OCI-M2 (cell line): ENCODE results near the gene SRC.

ENCODE experiments used
- DNase-seq: peaks from one replicate; lab custom pipeline; 2025; ENCODE audit not compliant: unreplicated experiment; lab: John Stamatoyannopoulos, UW

Gene SRC

DNA sequence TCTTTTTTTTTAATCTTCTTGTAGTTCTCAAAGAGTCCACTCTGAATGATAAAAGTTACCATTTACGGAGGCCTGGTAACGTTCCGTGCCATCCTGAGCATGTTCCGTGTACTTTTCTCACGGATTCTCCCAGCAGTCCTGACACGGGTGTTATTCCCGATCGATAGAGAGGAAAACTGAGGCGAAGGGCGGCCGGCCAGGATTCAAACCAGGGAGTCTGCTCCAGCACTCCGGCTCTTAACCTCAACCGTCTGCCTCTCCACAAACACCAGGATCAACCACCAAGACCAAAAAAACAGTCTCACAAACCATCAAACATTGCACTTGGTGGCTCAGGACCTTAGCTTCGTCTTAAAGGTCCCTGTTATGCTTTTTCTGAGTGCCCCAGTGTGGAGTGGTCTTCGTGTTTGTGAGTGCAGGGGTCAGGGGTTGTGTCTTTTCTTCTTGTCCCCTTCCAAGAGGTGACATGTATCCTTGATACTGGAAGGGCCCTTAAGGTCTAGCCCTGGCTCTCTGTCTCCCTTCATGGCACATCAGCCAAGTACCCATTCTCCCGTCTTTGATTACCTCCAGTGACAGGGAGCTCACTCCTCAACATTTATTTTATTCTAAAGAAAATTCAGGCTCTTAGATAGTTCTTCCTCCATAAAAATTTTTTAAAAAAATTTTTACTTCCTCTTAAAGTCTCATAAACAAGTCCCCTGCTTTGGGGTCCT is 35.1 kb downstream of the SRC start:
- DNase-seq: no peak

DNA sequence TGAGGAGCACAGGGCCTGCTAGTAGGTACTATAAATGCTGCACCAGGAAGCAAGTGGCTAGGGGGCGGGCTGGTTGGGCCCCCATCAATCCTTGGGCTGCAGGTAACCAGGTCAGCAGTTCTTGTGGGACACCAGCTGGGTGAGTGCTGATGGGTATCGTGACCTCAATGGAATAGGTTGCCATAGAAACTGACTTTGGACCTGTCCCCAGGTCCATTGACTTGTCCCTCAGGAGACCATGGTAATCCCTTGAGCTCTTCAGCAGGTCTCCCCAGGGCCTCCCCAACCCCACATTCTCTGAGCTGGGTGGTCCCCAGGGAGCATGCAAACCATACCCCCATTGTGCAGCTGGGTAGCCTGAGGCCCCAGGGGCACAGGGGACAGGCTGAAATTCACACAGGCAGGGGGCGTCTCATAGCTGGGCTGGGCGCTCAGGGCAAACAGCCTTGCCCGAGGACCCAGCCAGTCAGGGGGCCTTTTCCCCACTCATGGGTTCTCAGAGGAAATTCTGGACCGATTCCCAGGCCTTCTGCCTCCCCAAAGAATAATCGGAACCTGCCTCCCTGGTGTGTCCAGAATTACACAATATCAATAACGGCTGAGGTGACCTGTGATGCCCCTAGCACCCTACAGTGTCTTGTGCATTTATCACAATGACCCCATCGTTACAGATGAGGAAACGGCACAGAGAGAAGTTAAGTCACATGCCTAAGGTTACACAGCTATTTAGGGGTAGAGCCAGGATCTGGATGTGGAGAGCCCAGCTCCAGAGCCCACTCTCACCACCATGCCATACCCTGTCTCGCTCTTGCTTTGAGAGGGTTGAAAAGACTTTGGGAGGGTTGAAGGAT is 35.9 kb downstream of the SRC start:
- no peak for DNase-seq

DNA sequence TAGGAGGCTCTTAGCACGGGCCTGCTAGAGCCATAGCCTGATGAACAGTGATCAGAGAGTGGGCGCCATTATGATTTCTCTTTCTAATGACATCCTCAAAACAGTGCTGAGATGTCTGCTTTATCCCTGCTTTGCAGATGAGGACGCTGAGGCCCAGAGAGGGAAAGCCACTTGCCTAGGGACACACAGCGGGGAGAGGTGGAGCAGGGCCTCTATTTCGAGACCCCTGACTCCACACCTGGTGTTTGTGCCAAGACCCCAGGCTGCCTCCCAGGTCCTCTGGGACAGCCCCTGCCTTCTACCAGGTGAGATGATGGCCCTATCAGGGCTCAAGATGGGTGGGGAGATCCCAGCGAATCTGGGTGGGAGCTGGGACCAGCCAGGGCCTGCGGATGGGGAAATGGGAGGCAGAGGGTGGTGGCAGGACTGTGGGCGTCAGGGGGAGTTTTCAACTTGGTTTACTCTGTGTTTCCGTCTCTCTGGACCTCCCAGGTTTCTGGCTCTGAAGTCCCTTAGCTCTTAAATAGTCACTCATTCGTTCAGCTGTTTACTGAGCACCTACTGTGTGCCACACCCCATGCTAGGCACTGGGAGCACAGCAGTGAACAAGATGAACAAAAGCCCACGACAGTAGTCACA is 36.7 kb downstream of the SRC start:
- DNase-seq: no peak

DNA sequence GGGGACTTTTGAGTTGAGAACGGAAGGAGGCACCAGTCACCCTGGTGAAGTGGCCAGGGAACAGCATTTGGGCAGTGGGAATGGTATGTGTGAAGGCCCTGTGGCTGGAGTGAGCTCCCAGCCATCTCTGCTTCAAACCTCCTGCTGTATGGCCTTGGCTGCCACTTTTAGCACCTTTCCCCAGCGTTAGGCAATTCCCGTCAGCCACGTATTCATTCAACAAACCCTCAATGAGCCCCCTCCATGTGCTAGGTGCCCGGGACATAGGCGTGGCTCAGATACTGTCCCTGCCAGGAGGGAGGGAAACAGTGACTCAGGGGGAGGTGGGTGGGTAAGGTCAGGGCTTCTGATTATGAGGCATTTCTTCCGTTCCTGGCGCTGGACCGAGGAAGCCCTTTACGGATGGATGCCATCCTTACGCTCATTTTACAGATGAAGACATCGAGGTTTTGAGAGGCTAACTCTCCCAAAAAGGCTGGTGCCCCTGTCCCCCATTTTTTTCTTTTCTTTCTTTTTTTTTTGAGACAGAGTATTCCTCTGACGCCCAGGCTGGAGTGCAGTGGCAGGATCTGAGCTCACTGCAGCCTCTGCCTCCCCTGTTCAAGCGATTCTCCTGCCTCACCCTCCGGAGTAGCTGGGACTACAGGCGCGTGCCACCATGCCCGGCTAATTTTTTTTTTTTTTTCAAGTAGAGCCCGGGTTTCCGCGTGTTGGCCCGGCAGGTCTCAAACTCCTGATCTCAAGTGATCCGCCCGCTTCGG is 37.5 kb downstream of the SRC start:
- no peak for DNase-seq

DNA sequence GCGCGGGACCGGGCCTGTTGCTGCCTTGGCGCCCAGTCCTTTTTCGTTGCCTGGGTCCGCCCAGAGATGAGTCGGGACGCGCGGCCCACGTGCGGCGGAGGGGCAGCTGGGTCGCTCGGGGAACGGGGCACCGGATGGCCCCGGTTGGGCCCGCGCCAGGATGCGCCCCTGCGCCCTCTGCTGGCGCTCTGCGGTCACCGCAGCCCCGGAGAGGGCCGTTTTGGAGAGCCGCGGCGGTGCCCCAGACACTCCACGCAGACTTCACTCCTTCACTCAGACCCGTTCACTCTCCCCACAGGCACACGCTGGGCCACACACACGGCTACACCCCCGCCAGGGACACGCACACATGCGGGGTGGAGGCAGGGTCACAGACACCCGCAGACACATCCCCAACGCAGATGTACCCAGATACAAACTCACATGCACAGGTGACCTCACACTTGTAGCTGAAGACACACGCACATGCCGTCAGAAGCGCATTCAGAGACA is 38.8 kb downstream of the SRC start:
- DNase-seq: no peak

DNA sequence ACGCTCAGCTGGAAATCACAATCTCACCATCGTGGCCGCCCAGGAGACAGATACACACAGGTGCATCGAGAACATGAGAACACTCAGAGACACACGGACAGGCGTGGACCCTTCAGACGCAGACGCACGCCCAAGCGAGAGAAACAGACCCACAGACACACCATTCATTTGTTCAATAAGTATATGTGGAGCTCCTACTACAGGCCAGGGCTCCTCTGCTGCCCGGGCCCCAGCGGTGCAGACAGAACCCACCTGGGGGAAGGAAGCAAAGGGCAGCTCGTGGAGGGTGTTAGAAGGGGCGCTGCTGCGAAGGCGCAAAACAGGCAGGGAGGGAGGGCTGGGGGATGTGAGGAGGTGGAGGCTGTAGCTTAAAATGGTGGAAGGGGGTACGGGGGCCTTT is 39.2 kb downstream of the SRC start:
- no peak for DNase-seq

DNA sequence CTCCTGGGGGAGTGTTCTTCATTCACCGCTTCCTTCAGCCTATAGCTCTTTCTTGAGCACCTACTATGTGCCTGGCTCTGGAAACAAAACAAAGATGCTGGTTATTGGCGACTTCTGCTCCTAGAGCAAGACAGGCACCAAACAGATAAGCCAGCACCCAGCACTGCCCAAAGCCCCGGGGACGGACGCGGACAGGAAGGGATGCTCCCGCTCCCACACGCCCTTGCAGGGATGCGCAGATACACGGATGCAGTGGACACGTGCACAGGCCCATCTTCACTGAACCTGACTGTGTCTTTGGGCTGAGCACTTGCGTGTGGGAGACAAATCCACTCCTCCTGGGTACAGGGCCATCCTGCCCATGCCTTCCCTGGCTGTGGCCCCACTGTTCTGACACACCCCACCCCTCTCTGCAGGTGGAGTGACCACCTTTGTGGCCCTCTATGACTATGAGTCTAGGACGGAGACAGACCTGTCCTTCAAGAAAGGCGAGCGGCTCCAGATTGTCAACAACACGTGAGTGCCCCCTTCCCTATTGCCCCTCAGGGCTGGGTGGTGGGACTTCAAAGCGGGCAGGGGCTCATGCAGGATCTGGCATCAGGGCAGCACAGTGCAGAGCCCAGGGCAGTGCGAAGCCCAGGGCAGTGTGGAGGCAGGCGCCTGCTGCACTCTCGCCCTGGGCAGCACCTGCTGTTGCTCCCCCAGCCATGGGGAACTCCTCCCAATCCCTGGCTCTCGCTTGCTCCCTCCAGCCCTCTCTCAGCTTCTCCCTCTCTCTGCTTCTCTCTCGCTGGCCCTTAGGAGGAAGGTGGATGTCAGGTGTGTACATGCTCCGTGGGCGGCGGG is 39.9 kb downstream of the SRC start:
- no peak for DNase-seq

DNA sequence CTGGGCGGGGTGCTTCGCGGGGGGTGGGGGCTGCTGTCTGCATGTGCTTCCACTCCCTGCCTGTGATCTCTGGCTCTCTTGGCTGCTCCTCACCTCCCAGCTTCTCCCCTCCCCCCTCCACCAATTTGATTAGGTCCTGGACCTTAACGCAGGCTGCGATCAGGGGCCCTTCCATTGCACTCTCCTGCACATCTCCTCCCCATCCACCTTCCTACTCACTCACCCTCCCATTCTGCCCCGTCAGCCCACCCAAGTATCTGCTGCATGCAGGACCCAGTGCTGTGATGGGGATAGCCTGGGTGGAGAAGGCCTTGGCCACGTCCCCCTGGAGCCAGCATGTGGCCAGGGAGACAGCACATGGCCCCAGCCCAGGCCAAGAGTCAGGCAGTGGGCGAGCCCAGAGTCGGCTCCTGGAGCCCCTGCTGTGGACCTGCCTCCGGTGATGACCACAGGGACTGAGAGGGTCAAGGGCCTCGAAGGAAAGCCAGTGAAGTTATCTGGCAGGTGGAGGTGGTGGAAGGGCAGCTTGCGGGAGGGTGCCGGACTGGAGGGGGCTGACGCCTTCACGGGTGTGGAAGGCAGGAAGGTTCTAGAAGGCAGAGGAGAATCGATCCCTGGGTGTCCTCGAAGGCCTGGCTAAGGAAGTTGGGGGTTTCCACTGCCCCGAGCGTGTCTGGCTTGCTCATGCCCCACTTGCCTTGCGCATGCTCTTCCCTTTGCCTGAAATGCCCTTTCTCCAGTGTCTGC is 40.7 kb downstream of the SRC start:
- DNase-seq: no peak

DNA sequence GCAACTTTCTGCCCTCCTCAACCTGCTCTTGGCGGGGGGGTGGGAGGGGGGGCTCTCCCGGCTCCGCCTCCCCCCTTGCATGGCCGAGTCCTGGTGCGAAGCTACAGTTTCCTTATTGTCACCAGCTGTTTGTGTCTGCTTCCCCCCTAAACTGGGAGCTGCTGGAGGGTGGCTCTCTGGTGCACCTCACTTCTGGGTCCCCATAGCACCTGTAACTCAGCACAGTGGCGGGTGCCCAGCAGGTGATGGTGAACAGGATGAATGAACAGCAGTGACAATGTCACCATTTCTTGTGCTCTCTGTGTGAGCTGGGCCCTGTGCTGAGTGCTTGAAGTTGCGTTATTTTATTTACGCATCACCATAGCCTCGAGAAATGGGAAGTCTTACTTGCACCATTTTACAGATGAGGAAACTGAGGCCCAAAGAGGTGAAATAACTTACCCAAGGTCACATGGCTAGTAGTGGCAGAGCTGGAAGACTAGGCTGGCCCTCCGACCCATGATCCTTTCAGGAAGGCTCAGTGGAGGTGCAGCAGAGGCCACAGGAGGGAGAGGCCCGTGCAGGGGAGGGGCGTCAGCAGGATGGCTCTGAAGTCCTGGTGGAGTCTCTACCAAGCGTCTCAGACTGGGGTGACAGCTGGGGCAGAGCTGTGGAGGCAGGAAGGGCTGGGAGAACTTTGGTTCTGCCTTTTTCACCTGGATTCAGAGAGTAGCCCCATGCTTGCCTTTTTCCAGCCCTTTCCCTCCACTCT is 41.8 kb downstream of the SRC start:
- DNase-seq: no peak

DNA sequence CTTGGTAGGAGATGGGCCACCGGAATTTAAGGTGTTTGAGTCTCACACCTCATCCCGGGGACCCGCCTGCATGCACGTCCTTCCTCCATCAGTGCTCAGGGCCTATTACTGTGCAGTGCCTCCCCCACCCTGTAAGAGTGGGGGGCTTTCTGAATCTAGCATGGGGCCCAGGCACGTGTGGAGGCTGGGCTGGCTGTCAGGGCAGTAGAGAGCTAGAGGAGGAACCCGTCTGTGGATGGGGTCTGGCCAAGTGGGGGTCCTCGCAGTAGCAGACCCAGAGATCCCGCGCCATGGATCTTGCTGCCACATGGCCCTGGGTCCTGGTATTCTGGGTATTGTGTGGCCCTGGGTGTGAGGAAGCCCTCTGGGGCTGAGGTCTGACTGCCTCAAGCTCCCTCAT is 42.9 kb downstream of the SRC start:
- no peak for DNase-seq

DNA sequence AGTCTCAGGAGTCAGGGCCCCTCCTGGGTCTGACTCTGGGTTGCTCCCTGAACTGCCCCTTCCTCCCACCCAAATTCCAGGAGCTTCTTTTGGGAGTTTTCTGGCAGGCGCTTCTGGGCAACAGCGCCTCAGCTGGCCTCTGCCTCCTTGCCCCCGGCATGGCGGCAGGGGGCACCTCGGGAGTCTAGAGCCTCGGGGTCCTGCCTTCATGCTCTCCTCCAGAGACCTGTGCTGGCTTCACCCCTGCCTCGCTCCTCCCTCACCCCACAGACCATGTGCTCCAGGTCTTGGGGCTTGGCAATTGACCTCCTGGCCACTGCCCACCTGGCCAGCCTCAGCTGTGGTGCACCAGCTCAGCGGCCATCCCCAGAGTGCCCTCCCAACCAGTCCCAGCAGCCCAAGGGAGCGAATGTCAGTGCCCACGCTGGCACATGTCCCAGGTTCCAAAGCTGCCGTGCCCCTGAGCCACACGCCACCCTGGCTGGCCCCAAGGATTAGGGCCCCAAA is 43.4 kb downstream of the SRC start:
- DNase-seq: no peak

DNA sequence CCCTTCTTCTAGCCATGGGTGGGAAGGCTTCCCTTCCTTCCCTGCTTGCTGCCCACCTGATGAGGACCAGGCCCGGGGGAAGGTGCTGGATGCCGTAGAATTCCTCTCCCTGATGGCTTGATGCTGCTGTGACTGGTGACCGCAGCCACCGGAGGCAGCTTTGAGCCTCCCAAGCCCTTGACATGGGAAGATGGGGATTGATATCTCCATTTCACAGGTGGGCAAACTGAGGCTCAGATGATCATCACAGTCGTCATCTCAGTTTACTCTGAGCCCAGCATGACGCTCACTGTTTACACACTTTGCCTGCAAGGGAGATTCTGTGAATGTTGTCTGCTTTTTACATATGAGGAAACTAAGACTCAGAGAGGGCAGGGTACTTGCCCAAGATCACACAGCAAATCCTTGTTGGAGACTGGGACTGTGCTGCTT is 43.9 kb downstream of the SRC start:
- no peak for DNase-seq

DNA sequence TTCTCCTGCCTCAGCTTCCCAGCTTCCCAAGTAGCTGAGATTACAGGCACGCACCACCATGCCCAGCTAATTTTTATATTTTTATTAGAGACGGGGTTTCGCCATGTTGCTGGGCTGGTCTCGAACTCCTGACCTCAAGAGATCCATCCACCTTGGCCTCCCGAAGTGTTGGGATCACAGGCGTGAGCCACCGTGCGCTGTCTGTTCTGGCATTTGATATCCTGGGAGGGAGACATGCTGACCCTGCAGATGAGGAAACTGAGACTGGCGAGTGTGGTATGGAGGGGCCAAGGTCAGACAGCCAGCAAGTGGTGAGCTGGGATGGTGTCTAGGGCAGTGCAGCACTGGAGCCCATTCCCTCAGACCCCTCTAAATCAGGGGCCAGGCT is 44.6 kb downstream of the SRC start:
- DNase-seq: no peak

DNA sequence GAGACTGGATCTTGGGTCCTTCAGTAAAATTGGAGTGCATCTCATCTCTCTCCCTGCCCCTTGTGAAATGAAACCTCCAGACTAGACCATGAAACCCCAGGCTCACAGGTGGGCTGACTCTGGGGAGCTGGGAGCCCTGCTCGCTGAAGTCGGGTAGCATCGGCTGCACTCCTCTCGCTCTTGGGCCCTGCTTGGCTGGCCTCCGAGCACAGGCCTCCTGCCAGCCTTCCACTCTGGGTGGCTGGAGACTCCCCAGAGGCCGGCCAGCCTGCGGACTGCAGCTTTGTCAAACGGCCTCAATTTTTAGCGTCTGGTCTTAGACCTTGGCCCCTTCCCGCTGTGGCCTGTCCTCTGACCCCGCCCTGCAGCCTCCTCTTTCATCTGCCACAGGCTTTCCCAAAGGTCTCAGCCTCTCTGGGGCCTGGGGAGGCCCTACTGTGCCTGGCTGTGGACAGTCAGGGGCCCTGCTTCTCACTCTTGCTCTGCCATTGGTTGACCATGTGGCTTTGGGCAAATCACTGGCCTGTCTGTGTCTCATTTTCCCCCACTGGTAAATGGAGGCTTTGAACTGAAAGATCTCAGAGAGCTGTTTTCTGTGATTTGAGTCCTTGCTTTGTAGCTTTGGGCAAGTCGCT is 45.1 kb downstream of the SRC start:
- DNase-seq: no peak

DNA sequence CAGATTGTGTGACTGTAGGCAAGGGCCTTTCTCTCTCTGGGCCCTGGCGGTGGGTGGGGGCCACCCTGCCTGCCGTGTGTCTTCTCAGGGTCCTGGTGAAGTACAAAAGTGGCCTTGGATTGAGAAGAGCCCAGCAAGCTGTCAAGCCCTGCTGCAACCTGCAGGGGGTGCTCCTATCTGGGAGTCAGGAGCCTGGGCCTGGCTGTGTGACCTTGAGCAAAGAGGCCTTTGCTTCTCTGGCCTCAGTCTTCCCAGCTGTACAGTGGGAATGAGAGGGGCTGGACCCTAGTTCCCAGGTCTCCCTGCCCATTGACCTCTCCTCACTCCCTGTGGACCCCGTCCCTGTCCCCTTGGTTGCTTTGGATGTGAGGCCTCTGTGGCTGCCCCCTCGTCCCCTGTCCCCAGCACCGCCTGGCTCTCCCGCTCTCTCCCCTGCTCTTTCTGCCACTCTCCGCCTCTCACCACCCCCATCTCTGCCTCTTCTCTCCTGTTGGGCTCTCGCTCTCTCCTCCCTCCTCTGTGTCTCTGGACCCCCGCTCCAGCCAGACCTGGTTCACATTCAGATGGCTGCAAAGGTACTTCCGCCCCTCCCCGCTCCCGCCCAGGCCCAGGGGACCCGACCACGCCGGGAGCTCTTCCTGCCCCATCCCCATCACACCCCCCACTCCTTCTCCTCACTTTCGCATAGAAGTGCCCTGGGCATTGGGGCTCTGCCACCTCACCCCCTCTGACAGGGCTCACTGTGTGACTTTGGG is 46.7 kb downstream of the SRC start:
- DNase-seq: no peak

DNA sequence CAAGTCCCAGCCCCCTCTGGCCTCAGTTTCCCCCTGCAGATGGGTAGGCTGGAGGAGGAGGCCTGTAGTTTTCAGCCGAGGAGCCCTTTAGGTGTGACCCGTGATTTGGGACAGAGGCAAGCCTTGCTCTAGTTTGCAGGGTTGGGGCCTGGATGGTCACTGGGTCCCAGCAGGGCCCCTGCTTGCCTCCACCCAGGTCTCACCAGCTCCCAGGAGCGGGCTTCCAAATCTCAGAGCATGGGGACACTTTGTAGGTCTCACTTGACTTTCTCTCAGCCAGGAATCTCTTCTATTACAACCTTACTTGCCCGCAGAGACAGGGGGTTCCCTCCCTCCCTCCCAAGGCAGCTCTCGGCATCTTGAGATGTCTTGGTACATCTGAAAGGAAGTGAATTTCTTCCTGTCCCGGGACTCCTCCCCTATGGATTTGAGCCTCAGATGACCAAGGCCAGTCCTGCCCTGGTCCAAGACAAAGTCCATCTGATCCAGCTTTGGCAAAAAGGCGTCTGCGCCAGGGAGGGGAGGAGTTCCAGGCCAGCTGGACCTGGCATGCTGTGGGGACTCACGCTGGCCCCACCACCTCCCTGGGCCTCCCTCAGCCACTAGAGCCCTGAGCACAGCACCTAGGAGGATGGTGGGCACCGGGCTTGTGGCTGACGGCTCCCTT is 47.4 kb downstream of the SRC start:
- no peak for DNase-seq
